ENCODE measurements around the gene LAP3. TPM values are rescaled to one million over a fixed set of nuclear protein-coding genes. Genes with fewer than 3 reads are reported as not detected.

Gene LAP3
- total RNA-seq, 4 donors from 2014 or later: 66.8 to 89.8 (median 81.6) TPM

DNA sequence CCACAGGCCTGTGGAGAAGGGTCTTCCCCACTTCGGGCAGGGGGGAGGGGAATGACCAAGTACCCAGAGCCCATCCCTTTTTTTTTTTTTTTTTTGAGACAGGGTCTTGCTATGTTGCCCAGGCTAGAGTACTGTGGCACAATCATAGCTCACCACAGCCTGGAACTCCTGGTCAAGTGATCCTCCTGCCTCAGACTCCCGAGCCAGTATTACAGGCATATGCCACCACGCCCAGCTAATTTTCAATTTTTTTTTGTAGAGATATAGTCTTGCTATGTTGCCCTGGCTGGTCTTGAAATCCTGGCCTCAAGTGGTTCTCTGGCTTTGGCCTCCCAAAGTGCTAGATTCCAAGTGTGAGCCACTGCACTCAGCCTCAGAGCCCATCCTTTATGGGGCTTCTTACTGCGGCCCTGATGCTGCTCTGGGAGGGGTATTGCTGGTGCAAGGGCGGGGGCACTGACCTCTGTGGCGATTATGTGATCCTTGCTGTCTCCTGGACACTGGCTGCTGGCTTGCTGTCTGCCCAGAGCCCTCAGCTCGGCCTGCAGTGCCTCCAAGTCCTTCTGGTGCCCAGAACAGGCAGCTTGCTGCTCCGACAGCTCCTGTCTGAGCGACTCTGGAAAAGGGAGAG, 70.3 kb downstream of the LAP3 start:
- H3K4me3 ChIP-seq (replicated peaks in 1 of 3): no peak overlapping the region
- no peaks in the 10 kb centered on the region for H3K27me3 ChIP-seq
- H3K4me1 ChIP-seq: no peaks in the 10 kb centered on the region
- H3K27ac ChIP-seq: no peak overlapping the region
- intact Hi-C loops (cut with DNase I): no loop called here
- 90 to 95% methylated on average over 7 to 9 of the region's 9 CpGs for WGBS, 2 donors
- H3K36me3 ChIP-seq: no peaks in the 10 kb centered on the region
- DNase-seq: no peak
- TF ChIP-seq, protein P1, sequence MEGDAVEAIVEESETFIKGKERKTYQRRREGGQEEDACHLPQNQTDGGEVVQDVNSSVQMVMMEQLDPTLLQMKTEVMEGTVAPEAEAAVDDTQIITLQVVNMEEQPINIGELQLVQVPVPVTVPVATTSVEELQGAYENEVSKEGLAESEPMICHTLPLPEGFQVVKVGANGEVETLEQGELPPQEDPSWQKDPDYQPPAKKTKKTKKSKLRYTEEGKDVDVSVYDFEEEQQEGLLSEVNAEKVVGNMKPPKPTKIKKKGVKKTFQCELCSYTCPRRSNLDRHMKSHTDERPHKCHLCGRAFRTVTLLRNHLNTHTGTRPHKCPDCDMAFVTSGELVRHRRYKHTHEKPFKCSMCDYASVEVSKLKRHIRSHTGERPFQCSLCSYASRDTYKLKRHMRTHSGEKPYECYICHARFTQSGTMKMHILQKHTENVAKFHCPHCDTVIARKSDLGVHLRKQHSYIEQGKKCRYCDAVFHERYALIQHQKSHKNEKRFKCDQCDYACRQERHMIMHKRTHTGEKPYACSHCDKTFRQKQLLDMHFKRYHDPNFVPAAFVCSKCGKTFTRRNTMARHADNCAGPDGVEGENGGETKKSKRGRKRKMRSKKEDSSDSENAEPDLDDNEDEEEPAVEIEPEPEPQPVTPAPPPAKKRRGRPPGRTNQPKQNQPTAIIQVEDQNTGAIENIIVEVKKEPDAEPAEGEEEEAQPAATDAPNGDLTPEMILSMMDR (IDR thresholded peaks at IDR 0.05): no peak
- no peak for TF ChIP-seq POLR2A (IDR thresholded peaks at IDR 0.05)
- H3K9me3 ChIP-seq: no peaks in the 10 kb centered on the region

DNA sequence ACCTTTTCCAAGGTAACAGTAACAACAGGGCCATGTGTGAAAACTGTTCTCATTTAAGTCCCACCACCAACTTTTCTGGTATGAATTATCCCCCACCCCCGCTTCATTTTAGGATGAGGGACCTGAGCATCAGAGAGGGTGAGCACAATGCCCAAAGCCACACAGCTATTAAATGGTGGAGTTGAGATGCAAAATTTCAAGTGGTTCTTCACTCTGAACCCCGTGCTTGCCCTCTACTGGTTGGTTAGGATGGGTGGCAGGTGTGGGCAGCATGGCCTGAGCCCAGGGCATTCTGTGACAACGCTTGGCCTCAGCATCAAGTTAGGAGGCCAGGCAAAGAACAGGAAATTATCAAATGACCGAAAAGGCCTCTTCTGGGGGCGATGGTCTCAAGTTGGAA, 70.9 kb downstream of the LAP3 start:
- no peak overlapping the region for H3K27ac ChIP-seq
- DNase-seq: no peak
- intact Hi-C loops (cut with DNase I): no loop called here
- TF ChIP-seq POLR2A (IDR thresholded peaks at IDR 0.05): no peak
- TF ChIP-seq, protein P1 (IDR thresholded peaks at IDR 0.05): no peak
- no peaks in the 10 kb centered on the region for H3K9me3 ChIP-seq
- no peaks in the 10 kb centered on the region for H3K4me1 ChIP-seq
- WGBS, 2 donors: 81 to 86% methylated on average over 5 of the region's 5 CpGs
- no peak overlapping the region for H3K4me3 ChIP-seq (replicated peaks in 1 of 3)
- no peaks in the 10 kb centered on the region for H3K27me3 ChIP-seq
- H3K36me3 ChIP-seq: no peaks in the 10 kb centered on the region

DNA sequence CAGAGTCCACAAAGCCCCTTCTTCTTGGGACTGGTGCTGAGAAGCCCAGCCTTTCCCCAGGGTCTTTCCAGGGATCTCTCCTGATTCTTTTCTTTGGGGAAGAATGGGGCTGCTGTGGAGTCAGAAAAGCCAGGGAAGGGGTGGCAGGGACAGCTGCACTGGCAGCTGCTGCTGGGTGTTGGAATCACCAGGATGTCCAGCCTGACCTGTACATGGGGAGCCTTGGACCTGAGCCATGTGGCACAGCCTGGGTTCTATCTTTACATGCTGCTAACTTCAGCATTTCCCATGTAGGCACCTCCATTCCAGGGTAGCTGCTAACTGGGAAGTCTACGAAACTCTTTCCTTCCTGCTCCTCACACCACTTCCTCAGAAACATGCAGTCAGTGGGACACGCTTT, 73.4 kb downstream of the LAP3 start:
- 76 to 78% methylated on average over 2 of the region's 2 CpGs for WGBS, 2 donors

DNA sequence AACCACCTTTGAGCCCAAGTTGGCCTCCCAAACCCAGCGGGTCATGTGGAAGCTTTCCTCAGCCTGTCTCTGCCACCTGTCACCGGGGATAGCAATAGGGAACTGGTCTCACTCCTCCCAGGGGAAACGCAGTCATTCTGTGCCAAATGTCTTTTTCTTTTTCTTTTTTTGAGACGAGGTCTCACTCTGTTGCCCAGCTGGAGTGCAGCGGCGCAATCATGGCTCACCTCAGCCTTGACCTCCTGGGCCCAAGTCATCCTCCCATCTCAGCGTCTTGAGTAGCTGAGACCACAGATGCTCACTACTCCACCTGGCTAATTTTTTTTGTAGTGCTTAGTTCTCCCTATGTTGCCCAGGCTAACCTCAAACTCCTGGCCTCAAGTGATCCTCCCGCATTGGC, 77.7 kb downstream of the LAP3 start:
- no peak overlapping the region for H3K27ac ChIP-seq
- H3K27me3 ChIP-seq: no peaks in the 10 kb centered on the region
- H3K9me3 ChIP-seq: no peaks in the 10 kb centered on the region
- 85 to 88% methylated on average over 8 of the region's 8 CpGs for WGBS, 2 donors
- intact Hi-C loops (cut with DNase I): no loop called here
- no peaks in the 10 kb centered on the region for H3K36me3 ChIP-seq
- no peak for TF ChIP-seq POLR2A (IDR thresholded peaks at IDR 0.05)
- TF ChIP-seq, protein P1 (IDR thresholded peaks at IDR 0.05): no peak
- DNase-seq: no peak
- H3K4me1 ChIP-seq: no peaks in the 10 kb centered on the region
- H3K4me3 ChIP-seq (replicated peaks in 1 of 3): no peak overlapping the region

More for the DNA sequence above, 73.4 kb downstream of the LAP3 start:
- no peak overlapping the region for H3K4me3 ChIP-seq (replicated peaks in 1 of 3)
- no peaks in the 10 kb centered on the region for H3K4me1 ChIP-seq
- no peak for TF ChIP-seq POLR2A (IDR thresholded peaks at IDR 0.05)
- no peaks in the 10 kb centered on the region for H3K27me3 ChIP-seq
- intact Hi-C loops (cut with DNase I): no loop called here
- no peaks in the 10 kb centered on the region for H3K36me3 ChIP-seq
- no peak for DNase-seq
- H3K27ac ChIP-seq: no peak overlapping the region
- H3K9me3 ChIP-seq: no peaks in the 10 kb centered on the region

DNA sequence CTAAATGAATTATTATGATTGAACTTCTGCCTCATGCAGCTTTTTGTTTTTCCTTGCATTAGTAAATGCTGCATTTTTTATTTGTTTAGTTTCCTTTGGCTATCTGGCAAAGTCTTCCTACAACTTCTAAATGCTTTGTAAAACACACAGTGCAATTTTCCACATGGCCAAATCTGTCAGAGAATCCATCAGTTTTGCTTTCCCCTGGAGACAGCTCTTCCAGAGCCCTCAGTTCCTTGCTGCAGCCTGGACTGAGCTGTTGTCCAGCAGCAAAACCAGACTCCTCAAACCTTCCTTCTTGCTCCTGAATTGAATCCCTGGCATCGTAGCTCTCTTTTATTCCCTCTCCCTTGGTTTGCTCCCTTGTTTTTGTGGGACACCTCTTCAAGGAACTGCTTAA, 80.1 kb downstream of the LAP3 start:
- no peak for DNase-seq
- Histone ChIP-seq H3K4me3 (replicated peaks in 1 of 3) (no peak overlapping the region), H3K4me1 (no peaks in the 10 kb centered on the region), H3K27me3 (no peaks in the 10 kb centered on the region), H3K9me3 (no peaks in the 10 kb centered on the region), H3K27ac (no peak overlapping the region), H3K36me3 (no peaks in the 10 kb centered on the region)
- intact Hi-C loops (cut with DNase I): no loop called here
- TF ChIP-seq, protein P1 (IDR thresholded peaks at IDR 0.05): no peak
- TF ChIP-seq POLR2A (IDR thresholded peaks at IDR 0.05): no peak
- WGBS, 2 donors: 37 to 50% methylated on average over 1 of the region's 1 CpG

Other genes with a start within 250 kb of the LAP3 start
- 10 to 100 TPM in 2 of 4 donors, 1 to 10 TPM in 2; 4.0 to 14.7 (median 9.6) TPM for gene QDPR, start 65.1 kb upstream of the LAP3 start, total RNA-seq
- gene CLRN2, start 62.0 kb upstream of the LAP3 start, total RNA-seq: not detected
- gene MED28, start 37.4 kb downstream of the LAP3 start, total RNA-seq: 10 to 100 TPM; 14.9 to 25.6 (median 19.4) TPM
- not detected for gene FAM184B, start 204.4 kb downstream of the LAP3 start, total RNA-seq
- gene DCAF16, start 233.6 kb downstream of the LAP3 start, total RNA-seq: 10 to 100 TPM; 26.2 to 79.1 (median 42.9) TPM
- gene NCAPG, start 233.8 kb downstream of the LAP3 start, total RNA-seq: 1 to 10 TPM in 1 of 4 donors, under 1 TPM in 2, not detected in 1; 0.56 to 1.3 (median 0.92) TPM